ENCODE measurements around the gene ABCA7.

The ABCA7 gene

GRCh38 chr19:1082928-1083816, 43.3 kb downstream of the ABCA7 start:
- no peak for DNase-seq (ENCODE audit: extremely low read depth, low read depth)
- TF ChIP-seq, protein P1, sequence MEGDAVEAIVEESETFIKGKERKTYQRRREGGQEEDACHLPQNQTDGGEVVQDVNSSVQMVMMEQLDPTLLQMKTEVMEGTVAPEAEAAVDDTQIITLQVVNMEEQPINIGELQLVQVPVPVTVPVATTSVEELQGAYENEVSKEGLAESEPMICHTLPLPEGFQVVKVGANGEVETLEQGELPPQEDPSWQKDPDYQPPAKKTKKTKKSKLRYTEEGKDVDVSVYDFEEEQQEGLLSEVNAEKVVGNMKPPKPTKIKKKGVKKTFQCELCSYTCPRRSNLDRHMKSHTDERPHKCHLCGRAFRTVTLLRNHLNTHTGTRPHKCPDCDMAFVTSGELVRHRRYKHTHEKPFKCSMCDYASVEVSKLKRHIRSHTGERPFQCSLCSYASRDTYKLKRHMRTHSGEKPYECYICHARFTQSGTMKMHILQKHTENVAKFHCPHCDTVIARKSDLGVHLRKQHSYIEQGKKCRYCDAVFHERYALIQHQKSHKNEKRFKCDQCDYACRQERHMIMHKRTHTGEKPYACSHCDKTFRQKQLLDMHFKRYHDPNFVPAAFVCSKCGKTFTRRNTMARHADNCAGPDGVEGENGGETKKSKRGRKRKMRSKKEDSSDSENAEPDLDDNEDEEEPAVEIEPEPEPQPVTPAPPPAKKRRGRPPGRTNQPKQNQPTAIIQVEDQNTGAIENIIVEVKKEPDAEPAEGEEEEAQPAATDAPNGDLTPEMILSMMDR (IDR thresholded peaks at IDR 0.05; ENCODE audit: low read depth, low read length, missing control alignments), result no peak
- H3K4me3 ChIP-seq (replicated peaks; ENCODE audit: low read depth, low read length), result no peak overlapping the region

- H3K4me3 ChIP-seq (replicated peaks; ENCODE audit: low read depth, low read length), result no peak overlapping the region
- DNase-seq (ENCODE audit: extremely low read depth, low read depth), result no peak
- TF ChIP-seq, protein P1 (IDR thresholded peaks at IDR 0.05; ENCODE audit: low read depth, low read length, missing control alignments), result no peak
These were observed 44.3 kb downstream of the ABCA7 start for GRCh38 chr19:1084024-1084868.

DNA sequence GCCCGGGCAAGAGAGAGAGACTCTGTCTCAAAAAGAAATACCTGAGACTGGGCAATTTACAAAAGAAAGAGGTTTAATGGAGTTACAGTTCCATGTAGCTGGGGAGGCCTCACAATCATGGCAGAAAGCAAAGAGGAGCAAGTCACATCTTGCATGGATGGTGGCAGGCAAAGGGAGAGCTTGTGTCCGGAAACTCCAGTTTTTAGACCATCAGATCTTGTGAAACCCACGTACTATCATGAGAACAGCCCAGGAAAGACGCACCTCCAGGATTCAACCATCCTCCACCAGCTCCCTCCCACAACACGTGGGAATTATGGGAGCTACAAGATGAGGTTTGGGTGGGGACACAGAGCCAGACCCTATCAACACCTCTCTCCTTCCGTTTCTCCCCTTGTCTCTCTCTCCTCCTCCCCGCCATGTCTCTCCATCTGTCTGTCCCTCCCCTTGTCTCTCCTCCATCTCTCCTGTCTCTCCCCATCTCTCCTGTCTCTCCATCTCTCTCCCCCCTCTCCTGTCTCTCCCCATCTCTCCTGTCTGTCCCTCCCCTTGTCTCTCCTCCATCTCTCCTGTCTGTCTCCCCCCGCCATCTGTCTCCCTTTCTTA, 45.2 kb downstream of the ABCA7 start:
- TF ChIP-seq, protein P1 (IDR thresholded peaks at IDR 0.05; ENCODE audit: low read depth, low read length, missing control alignments), result no peak
- no peak for DNase-seq (ENCODE audit: extremely low read depth, low read depth)

DNA sequence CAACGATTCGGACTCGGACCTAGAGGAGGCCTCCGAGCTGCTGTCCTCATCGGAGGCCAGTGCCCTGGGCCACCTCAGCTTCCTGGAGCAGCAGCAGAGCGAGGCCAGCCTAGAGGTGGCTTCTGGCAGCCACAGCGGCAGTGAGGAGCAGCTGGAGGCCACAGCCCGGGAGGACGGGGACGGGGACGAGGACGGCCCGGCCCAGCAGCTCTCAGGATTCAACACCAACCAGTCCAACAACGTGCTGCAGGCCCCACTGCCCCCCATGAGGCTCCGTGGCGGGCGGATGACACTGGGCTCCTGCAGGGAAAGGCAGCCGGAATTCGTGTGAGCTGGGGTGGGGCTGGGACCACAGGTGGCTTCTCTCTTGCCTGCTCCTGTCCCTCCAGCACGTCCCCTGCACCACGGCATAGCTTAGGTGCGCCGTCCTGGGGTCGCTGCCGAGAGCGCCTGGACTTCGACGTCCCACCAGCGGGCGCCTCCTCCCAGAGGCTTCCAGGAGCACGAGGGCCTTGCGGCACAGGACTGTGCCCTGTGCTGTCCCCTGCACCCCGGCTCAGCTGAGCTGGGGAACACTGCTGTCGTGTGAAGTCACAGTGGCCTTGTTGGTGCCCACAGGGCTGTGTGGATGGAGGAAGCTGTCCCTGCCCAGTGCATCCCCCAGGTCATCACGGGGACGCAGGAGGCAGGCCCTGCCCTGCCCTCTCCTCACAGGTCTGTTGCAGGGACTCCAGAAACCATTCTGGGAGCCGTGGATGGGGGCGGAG, 46.0 kb downstream of the ABCA7 start:
- no peak for DNase-seq (ENCODE audit: extremely low read depth, low read depth)
- TF ChIP-seq, protein P1 (IDR thresholded peaks at IDR 0.05; ENCODE audit: low read depth, low read length, missing control alignments), result no peak
- H3K4me3 ChIP-seq (replicated peaks; ENCODE audit: low read depth, low read length), result no peak overlapping the region

More for the DNA sequence above, 45.2 kb downstream of the ABCA7 start:
- H3K4me3 ChIP-seq (replicated peaks; ENCODE audit: low read depth, low read length), result no peak overlapping the region

- no peak for DNase-seq (ENCODE audit: extremely low read depth, low read depth)
- no peak overlapping the region for H3K4me3 ChIP-seq (replicated peaks; ENCODE audit: low read depth, low read length)
- TF ChIP-seq, protein P1 (IDR thresholded peaks at IDR 0.05; ENCODE audit: low read depth, low read length, missing control alignments), result no peak
These were observed 46.7 kb downstream of the ABCA7 start for GRCh38 chr19:1086613-1087012.

Measured in HFF-Myc (cell line).